ENCODE data around the gene AFAP1. TPM values are rescaled to one million over a fixed set of nuclear protein-coding genes. Genes with fewer than 3 reads are reported as not detected.

Gene AFAP1
- total RNA-seq, 2 experiments from 2014 or later: 18.1 to 18.7 TPM

DNA sequence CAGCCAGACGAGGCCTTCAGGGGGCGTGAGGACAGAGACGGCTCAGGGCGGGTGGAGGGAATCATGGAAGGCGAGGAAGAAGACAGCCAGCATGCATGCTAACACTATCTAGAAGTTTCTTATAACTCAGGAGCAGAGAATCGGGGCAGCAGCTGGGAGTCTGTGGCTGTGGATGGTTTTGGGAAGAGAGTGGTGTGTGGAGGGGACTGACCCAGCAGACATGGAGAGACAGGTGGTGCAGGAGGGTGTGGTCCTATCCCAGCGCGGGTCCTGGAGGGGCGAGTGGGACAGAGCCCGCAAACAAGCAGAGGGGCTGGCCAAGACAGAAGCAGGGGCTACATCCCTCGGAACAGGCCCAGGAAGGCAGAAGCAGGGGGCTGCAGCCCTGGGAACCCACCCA, 192.1 kb downstream of the AFAP1 start:
- POLR2A ChIA-PET: no interaction called here
- CTCF ChIA-PET: no interaction called here

DNA sequence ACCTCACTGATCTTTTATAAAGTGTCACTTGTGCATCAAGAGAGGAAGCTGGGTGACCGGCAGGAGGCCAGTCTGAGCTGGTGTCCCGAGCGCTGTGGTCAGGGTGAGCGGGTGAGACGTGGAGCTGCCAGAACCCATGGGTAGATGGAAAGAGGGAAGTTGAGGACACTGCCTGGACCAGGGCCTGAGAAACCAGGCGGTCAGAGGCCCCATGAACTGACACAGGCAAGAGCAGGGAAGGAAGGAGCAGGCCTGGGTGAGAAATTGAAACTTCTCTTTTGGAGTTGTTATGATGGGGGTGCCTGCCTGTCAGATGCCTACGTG, 192.6 kb downstream of the AFAP1 start:
- ChIA-PET CTCF (no interaction called here), POLR2A (no interaction called here)

DNA sequence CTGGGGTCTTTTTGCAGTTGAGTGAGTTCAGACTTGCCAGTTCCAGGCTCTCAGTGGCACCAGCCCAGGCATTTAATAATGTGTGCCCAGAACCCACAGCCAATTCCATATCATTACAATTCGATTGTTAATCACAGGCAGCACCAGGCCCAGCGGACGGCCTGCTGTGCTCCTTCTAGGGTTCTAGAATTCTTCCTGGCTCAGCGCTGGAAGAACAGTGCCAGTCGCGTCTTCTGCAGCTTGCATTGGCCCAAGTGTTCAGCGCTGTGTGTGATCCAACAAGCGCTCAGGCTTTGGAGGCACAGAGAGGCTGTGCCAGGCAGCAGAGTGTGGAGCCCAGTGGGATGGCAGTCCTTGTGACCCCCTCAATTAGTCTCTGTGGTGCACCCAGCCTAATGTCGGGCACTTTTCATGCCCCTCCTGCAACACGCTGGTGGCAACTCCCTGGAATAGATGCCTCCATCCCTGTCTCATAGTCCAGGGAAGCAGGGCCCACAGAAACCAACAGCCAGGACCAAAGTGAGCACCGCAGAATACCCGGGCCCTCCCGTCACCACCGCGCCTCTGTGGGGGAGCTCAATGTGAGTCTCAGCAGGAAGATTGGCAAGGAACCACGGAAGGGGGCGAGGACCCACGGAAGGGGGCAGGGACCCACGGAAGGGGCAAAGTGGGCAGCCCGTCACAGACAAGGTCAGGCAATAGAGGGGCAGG, 193.2 kb downstream of the AFAP1 start:
- CTCF ChIA-PET: interaction anchor here (0.6 kb wide), 1 partner anchor 1265 kb away, joined by 3 read pairs; no protein-coding TSS in a partner anchor
- POLR2A ChIA-PET: no interaction called here

DNA sequence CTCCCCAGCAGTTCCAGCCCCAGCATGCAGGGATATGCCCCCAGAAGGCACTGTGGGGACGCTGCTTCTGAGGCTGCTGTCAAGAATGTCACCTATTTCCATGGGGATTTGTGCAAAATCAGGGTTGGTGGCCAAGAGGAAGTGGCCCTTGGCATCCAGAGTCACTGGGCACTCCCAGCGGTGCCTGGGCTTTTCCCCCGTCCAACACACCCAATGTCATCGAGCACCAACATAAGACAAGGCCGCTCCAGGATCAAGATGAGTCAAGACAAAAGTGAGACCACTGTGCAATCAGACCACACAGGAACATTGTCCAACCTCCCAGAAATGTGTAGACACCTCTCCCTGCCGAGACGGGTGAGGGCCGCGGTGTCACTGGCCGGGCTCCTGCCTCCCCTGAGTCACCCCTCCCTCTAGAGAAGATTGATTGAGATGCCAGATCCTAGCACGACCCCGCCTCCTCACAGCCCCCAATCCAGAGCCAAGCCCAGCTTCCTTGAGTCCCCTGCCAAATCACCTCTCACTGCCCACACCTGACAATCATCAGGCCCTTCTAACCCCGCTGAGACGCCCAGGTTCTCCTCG, 194.3 kb downstream of the AFAP1 start:
- CTCF ChIA-PET: no interaction called here
- POLR2A ChIA-PET: no interaction called here

DNA sequence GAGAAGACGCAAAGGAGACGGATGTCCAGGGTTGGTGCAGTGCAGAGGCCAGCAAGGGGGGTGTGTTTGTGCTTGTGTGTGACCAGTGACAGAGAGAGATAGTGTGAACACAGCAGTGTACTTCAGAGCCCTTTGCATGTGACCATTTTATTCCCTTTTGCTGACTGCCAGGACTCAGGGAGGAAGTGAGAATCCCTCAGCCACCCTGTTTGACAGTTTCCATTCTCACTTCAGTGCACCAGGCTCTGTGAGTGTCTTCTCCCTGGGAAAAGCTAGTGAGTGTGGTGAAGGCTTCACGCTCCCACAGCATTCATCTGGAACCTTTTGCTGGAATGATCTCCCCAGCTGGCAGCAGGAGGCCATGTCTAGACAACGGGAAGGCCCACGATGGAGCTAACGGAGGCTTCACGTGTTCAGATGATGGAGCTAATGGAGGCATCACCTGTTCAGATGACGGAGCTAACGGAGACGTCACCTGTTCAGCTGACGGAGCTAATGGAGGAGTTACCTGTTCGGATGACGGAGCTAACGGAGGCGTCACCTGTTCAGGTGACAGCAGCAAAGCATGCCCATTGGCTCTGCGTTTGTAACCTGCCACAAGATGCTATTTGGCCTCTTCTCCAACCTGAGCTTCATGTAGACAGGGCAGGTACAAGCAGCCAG, 195.4 kb downstream of the AFAP1 start:
- POLR2A ChIA-PET: no interaction called here
- CTCF ChIA-PET: no interaction called here

DNA sequence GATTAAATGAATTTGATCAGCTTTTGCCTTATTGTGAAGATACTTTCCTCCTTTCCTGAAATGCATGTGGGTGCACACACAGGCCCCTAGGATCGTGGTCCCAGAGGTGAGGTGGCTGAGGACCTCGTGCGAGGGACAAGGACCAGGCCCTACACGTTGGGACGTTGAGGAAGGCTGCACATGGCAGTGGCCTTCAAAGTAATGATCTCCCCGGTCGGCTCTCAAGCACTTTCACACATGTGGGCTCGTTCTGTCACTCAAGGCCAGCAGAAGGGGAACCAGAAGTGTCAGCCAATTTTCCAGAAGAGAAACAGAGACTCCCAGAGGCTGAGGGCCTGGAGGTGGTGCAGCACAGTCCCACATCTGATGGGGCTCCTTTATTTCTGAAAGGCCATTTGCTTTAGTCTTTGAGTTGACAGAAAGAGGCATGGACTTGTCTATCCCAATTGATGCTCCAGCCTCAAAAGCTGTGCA, 196.8 kb downstream of the AFAP1 start:
- CTCF ChIA-PET: no interaction called here
- POLR2A ChIA-PET: no interaction called here

DNA sequence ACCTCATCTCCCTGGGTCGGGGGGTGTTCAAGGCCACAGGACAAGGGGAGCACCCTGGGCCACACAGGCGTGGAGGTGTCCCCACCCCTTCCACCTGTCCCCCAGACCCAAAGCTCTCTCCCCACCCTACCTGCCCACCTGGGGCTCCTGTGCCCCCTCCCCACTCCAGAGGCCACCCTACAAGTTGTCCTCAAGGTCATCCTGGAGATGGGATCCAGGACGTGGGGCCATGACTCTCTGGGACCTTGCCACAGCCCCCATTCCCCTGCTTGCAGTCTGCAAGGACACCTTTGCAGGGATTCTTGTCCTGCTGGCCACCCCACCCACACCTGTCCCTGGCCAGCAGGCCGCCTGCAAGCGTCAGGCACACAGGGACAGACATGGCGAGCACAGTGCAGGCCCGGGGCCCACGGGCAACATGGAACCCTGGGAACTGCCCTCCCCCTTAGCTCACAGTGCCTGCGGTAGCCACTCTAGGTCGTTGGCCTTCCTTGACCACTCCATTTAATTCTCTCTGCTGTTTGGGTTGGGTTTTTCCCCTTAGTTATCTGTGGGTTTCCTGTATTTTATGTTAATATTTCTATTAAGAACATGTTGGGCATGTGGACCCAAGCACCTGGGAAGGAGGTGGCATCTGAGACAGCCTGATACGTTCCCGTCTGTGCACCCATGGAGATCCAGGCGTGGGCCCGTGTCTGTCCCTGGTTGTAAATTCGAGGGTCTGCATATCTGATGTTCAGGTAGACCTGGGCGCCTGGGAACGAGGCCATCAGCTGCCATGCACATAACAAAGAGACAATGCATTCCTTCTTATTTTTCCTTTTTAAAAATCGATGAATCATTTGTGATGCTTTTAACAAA, 197.5 kb downstream of the AFAP1 start:
- POLR2A ChIA-PET: no interaction called here
- CTCF ChIA-PET: no interaction called here

DNA sequence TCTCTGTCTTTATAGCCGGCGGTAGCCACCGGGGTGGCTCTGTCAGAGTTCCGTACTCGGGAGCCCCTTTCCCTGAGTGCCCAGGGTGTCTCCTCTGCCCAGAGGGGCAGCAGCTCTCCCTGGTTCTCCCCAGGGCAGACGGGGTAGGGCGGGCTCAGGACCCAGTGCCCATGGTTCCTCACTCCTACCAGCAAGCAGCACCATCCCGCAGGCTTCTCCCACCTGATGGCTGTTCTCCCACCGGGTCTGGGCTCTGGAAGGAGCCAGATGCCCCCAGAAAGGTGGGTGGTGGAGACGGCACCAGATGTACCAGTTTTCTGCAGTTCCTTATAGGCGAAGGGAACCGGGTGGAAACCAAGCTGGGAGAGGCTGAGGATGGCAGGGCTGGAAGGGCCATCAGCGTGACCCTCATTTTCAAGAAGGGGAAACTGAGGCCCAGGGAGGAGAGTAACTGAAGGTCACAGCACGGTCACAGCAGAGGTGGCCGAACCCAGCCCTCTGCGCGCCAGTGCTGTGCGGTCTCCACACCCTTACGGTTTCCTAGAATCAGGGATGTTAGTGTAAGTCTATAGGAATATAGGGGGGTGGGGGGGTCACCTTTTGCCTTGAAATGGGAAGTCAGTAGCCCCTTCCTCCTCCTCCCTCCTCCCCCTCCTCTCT, 198.7 kb downstream of the AFAP1 start:
- ChIA-PET CTCF (no interaction called here), POLR2A (no interaction called here)

DNA sequence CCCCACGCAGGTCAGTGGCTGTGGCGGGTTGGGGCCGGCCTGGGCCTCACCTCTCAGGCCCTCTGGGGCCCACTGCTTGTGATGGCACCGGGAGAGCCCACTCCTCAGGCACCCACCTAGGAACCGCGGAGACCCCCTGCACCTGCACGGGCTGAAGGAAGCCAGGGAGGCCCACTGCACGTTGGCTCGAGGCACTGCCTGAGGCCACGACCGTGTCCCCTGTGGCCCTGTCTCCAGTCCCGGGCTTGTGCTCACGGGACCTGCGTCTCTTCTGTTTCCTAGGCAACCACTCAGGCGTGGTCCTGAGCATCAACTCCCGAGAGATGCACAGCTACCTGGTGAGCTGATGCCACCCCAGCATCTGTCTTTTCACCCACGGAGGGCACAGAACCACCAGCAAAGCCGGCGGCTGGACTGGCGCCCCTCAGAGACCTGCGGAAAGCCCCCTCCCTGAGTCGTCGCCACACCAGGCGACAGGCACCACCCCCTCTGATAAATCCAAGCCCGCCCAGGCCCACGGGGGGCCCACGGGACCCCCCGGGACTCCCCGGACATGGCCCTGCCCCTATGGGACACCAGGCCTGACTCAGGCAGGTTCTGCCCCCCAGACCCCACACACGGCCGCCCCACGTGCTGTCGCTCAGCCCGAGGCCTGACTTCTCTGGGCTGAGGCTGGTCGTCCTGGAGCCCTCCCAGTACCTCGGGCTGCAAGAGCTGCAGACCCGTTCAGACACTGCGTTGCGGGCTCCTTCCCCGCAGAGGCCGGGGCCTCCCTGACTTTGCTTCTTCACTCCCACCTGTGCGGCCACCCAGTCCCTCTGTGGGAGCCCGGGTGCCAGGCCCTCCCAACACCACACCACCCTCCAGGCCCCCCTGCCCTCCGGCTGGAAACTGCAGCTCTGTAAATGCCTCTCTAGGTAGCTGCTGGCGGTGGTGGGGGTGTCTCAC, 199.5 kb downstream of the AFAP1 start:
- CTCF ChIA-PET: no interaction called here

DNA sequence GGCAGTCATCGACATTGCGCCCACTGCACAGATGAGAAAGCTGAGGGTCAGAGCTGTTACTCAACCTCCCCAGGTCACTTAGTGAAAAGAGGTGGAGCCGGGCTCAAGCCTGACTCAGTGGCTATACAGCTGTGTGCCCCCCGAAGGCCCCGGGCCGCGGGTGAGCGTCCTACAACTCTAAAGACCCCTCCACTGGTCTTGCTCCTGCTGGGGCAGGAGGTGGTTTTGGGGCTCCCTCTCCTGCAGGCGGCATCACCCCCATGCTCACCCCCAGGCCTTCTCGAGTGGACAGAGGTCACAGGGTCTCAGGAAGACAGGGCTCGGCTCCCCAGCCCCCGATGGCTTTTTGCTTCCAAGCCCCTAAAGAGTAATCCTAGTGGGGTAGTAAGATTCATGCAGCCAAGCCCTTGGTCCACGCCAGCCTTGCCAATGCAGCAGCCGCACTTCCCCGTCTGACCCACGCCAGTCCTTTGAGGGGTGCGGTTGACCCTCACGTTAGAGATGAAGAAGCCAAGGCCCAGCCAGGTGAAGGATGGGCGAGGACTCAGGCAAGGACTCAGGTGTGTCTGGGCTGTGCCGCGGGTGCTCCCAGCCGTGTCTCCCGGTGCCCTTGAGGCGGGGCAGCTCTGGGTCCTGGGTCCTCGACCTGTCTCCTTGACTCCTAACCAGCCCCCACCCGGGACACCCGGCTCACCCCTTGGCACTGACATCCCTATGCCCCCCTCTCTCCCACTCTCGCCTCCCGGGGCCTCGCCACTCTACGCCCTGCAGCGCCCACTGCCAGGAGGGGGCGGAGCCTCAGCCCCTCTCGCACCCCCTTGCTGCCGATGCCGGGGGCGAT, 200.4 kb downstream of the AFAP1 start:
- ChIA-PET POLR2A (no interaction called here), CTCF (interaction anchor here (1.2 kb wide), 1 partner anchor 20 kb away, joined by 3 read pairs; no protein-coding TSS in a partner anchor)

More for the DNA sequence above, 199.5 kb downstream of the AFAP1 start:
- POLR2A ChIA-PET: no interaction called here

DNA sequence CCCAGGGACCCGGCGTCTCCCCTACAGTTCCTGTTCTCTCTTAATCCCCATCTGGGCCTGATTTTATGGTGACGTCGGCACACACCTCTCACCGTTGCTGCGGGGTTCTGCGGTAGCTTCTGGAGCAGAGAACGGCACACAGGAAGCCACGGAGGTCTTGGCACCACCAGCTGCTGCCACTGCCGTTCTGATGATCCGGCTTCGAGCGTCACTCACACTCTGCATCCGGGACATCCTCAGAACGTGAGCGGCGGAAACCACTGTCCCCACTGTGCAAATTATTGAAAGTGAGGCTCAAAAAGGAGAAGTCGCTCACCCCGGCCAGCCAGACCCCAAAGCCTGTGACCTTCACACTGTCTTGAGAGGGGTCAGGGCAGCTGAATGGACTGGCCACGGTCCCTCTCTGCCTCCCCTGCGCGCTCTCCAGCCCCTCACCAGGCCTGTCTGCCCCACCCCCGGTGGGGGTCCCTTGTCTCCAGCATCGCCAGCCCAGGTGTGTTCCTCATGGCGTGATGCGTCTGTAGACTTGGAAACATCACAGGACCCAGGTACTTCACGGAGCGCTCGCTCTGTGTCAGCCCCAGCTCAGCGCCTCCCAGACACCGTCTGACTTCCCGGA, 201.1 kb downstream of the AFAP1 start:
- POLR2A ChIA-PET: no interaction called here
- CTCF ChIA-PET: interaction anchor here (1.2 kb wide), 1 partner anchor 19 kb away, joined by 3 read pairs; no protein-coding TSS in a partner anchor

DNA sequence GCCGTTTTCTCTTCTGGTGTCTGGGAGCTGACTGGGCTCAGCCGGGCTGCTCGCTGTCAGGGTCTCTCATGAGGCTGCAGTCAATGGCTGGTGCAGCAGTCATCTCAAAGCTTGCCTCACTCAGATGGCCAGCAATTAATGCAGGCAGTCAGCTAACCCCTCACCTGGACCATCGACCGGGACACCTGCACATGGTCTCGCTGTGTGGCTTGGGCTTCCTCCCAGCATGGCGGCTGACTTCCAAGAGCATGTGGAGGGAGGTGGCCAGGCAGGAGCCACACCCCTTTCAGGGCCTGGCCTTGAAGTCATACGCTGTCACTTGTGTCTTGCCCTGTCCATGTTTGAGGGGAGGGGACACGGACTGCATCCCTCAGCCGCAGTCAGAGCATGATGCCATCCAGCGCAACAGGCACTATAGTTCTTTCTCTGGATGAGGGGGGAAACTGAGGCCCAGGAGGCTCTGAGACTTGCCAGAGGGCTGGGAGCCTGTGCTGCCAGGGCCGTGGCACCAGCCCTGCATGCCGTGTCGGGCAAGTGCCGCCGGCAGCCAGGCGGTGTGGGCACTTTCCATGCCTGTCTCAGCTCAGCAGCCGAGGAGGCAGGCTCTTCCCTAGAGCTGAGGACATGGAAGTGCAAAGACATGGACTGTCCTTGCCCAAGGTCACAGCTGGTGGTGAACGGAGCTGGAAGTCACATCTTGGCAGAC, 201.8 kb downstream of the AFAP1 start:
- POLR2A ChIA-PET: no interaction called here
- CTCF ChIA-PET: interaction anchor here (1.2 kb wide), 1 partner anchor 18 kb away, joined by 3 read pairs; no protein-coding TSS in a partner anchor

DNA sequence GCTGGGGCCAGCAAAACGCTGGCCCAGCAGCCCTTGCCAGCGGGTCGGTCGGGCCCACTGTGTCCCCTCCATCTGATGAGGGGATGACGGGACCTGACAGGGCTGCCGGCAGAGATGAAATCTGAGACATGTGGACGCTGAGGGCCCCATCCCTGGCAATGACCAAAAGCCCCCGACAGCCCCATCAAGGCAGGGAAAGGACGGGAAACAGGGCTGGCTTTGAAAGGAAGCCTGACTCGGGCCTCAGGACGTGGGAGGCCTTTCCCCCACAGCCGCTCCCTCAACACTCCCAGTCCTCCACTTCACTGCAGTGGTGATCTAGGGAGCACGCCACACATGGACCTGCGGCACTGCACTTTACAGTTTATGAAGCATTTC, 202.4 kb downstream of the AFAP1 start:
- ChIA-PET POLR2A (no interaction called here), CTCF (no interaction called here)

DNA sequence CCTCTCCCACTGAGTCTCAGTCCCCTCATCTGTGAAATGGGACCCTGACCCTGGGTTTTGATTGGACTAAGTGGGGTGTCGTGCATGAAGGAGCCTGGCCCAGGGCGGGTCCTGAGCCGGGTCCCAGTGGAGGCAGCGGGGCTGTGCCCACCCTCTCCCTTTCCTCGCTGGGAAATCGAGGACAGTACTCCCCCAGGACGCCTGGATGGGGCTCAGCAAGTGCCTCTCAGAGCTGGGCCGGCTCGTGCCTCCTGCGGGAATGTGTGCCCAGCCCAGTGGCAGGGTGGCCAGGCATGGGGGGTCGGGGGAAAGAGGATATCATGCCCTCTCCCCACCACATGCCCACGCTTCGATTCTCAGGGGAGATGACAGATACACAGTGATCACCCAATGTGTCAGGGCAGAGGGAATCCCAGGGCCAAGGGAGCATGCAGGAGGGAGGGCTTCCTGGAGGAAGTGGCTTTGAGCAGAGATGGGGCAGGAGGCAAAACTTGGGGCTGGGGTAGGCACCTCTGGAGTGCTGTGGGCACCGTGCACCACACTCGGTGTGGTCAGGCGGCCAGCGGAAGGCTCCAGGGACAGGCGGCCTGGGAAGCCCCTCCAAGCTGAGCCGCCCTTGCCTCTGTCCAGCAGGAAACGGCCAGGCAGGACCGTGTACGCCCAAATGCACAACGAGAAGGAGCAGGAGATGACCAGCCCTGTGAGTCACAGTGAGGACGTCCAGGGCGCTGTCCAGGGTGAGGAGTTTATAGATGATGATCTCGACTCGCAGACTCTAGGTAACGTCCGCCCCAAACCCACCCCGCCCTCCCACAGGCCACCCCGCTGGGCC, 203.0 kb downstream of the AFAP1 start:
- POLR2A ChIA-PET: no interaction called here
- CTCF ChIA-PET: interaction anchor here (0.9 kb wide), 1 partner anchor 17 kb away, joined by 3 read pairs; no protein-coding TSS in a partner anchor

DNA sequence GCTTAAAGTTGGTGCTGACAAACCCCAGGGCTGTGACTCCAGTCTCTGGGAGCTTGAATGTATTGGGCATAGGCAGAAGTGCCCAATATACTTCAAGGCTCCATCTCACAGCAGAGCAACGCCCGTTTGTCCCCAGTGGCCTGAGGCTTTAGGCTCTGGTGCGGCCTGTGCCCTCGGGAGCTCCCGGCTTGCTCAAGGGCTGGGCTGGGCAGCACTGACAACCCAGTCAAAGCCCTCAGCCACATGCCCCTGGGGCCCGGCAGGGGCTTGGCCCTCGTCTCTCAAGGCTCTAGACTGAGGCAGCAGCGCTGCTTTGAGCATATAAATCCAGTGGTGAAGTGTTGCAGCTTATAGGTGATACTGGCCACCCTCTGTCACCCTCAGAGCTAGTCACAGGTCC, 203.7 kb downstream of the AFAP1 start:
- POLR2A ChIA-PET: no interaction called here

DNA sequence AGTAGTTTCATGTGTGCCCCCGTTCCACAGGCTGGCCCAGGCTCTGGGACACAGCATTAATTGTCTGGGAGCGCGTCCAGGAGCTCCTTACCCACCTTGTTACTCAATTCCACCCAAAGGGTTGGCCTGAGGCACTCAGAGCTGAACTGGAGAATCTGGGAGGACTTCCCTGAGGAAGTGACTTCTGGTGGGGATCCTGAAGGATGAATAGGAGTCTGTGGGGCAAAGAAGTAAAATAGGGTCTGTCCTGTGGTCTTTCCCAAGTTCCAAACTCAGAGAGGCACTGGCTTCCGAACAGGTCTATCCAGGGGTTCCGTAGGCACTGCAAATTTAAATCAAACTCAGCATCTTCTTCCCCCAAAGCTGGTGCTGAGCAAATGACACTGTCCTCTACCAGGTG, 204.3 kb downstream of the AFAP1 start:
- POLR2A ChIA-PET: no interaction called here
- CTCF ChIA-PET: no interaction called here

More for the DNA sequence above, 203.7 kb downstream of the AFAP1 start:
- CTCF ChIA-PET: interaction anchor here (0.9 kb wide), 1 partner anchor 16 kb away, joined by 3 read pairs; no protein-coding TSS in a partner anchor

Data from activated CD8-positive, alpha-beta memory T cell treated with anti-CD3 and anti-CD28 coated beads for 36 hours (primary cell).